ENCODE data around the gene ZNF385B.

- TF ChIP-seq ELF1 (IDR thresholded peaks at IDR 0.05) (no peak), REST (IDR thresholded peaks at IDR 0.05; ENCODE audit: low read depth, low read length) (no peak), CTCF (IDR thresholded peaks at IDR 0.05) (no peak), FOSL2 (IDR thresholded peaks at IDR 0.05; ENCODE audit: borderline replicate concordance, low read depth) (no peak), CHD2 (IDR thresholded peaks at IDR 0.05; ENCODE audit: low read length, partially characterized antibody) (no peak), EZH2phosphoT487 (IDR thresholded peaks at IDR 0.05; ENCODE audit: borderline replicate concordance, low read depth) (no peak), IRF3 (IDR thresholded peaks at IDR 0.05; ENCODE audit: low read depth, low read length) (no peak), NRF1 (IDR thresholded peaks at IDR 0.05; ENCODE audit: low read depth, low read length) (no peak)
Observed at GRCh38 chr2:179773986-179774385, 87.4 kb downstream of the ZNF385B start.
